Measurements from ENCODE around the gene TYW3.
A peak's percentile ranks its signal among the peaks of the same experiment; 100 is the strongest.
"Not testable (repeated sequence)": the region's sequence is repeated elsewhere in the genome, so short reads cannot be mapped to it uniquely, and the experiment has no call there.

The TYW3 gene

GRCh38 chr1:74731399-74732052, 1.4 kb upstream of the TYW3 start:
- DNase-seq = no peak

GRCh38 chr1:74732071-74732946, 643 bp upstream of the TYW3 start:
- DNase-seq = not testable (repeated sequence)

- DNase-seq = peak; percentile 82
Measured at GRCh38 chr1:74733604-74734484, 892 bp downstream of the TYW3 start.

- no peak for DNase-seq
Measured at GRCh38 chr1:74737333-74737732, 4.4 kb downstream of the TYW3 start.

- DNase-seq = peak; percentile 16
Measured at GRCh38 chr1:74740307-74740980, 7.5 kb downstream of the TYW3 start.

GRCh38 chr1:74745247-74745646, 12.3 kb downstream of the TYW3 start:
- DNase-seq = not testable (repeated sequence)

GRCh38 chr1:74748960-74749359, 16.0 kb downstream of the TYW3 start:
- DNase-seq = no peak

GRCh38 chr1:74753104-74753503, 20.2 kb downstream of the TYW3 start:
- no peak for DNase-seq

- no peak for DNase-seq
Measured at GRCh38 chr1:74755475-74755874, 22.5 kb downstream of the TYW3 start.

GRCh38 chr1:74756650-74757049, 23.7 kb downstream of the TYW3 start:
- not testable (repeated sequence) for DNase-seq

- DNase-seq = peak; percentile 75
Measured at GRCh38 chr1:74763807-74764206, 30.9 kb downstream of the TYW3 start.

GRCh38 chr1:74766579-74766978, 33.6 kb downstream of the TYW3 start:
- DNase-seq = no peak

GRCh38 chr1:74767490-74767889, 34.5 kb downstream of the TYW3 start:
- DNase-seq = peak; percentile 10

GRCh38 chr1:74771913-74772515, 39.1 kb downstream of the TYW3 start:
- peak; percentile 54 for DNase-seq

- DNase-seq = no peak
Measured at GRCh38 chr1:74772945-74773344, 40.0 kb downstream of the TYW3 start.

- DNase-seq = no peak
Measured at GRCh38 chr1:74773582-74773981, 40.6 kb downstream of the TYW3 start.

GRCh38 chr1:74775735-74776134, 42.8 kb downstream of the TYW3 start:
- no peak for DNase-seq

GRCh38 chr1:74777525-74777924, 44.6 kb downstream of the TYW3 start:
- no peak for DNase-seq

GRCh38 chr1:74779750-74780149, 46.8 kb downstream of the TYW3 start:
- DNase-seq = no peak

GRCh38 chr1:74780594-74780993, 47.6 kb downstream of the TYW3 start:
- DNase-seq = no peak

- no peak for DNase-seq
Measured at GRCh38 chr1:74785944-74786343, 53.0 kb downstream of the TYW3 start.

- DNase-seq = no peak
Measured at GRCh38 chr1:74790453-74790852, 57.5 kb downstream of the TYW3 start.

All from activated CD4-positive, alpha-beta T cell treated with anti-CD3 and anti-CD28 coated beads, Interleukin-2, amount 50 U/mL, for 16 hours (primary cell).